GM18505 (cell line): Measurements from ENCODE around the gene MBNL2.

Experiments used
- ATAC-seq: cut with Tn5 transposase; IDR thresholded peaks from one replicate; pipeline ENCODE4 v1.9.1; 2021; ENCODE audit not compliant: unreplicated experiment
- POLR2A ChIP-seq: IDR thresholded peaks from 4 replicates; pipeline ENCODE4 v1.6.1; 2011; ENCODE audit warnings: borderline replicate concordance; ENCODE audit not compliant: insufficient read depth, insufficient read length; ENCODE audit errors: extremely low read depth

Gene MBNL2

GRCh38 chr13:97256343-97256783 lies 34.2 kb downstream of the MBNL2 start:
- no peak for ATAC-seq
- TF ChIP-seq POLR2A = no peak

- ATAC-seq = no peak
- TF ChIP-seq POLR2A = no peak
These were observed 35.2 kb downstream of the MBNL2 start for GRCh38 chr13:97257228-97257755.

GRCh38 chr13:97257800-97258799 lies 36.0 kb downstream of the MBNL2 start:
- TF ChIP-seq POLR2A = no peak
- ATAC-seq = peak; percentile 59

GRCh38 chr13:97258801-97259200 lies 36.7 kb downstream of the MBNL2 start:
- TF ChIP-seq POLR2A = no peak
- no peak for ATAC-seq

GRCh38 chr13:97259410-97259797 lies 37.3 kb downstream of the MBNL2 start:
- TF ChIP-seq POLR2A = no peak
- no peak for ATAC-seq

GRCh38 chr13:97259798-97260714 lies 37.9 kb downstream of the MBNL2 start:
- ATAC-seq = no peak
- no peak for TF ChIP-seq POLR2A

- no peak for TF ChIP-seq POLR2A
- ATAC-seq = peak; percentile 58
These were observed 39.3 kb downstream of the MBNL2 start for GRCh38 chr13:97261254-97262005.

- no peak for ATAC-seq
- TF ChIP-seq POLR2A = no peak
These were observed 39.9 kb downstream of the MBNL2 start for GRCh38 chr13:97262058-97262457.

- no peak for TF ChIP-seq POLR2A
- no peak for ATAC-seq
These were observed 41.0 kb downstream of the MBNL2 start for GRCh38 chr13:97263160-97263559.

GRCh38 chr13:97264663-97265062 lies 42.5 kb downstream of the MBNL2 start:
- TF ChIP-seq POLR2A = no peak
- ATAC-seq = no peak

GRCh38 chr13:97266332-97266731 lies 44.2 kb downstream of the MBNL2 start:
- TF ChIP-seq POLR2A = no peak
- no peak for ATAC-seq

- no peak for ATAC-seq
- no peak for TF ChIP-seq POLR2A
These were observed 44.8 kb downstream of the MBNL2 start for GRCh38 chr13:97266772-97267417.

GRCh38 chr13:97267418-97268059 lies 45.4 kb downstream of the MBNL2 start:
- TF ChIP-seq POLR2A = no peak
- no peak for ATAC-seq
